HepG2 (cell line): ENCODE measurements around the gene ATG4D. TPM values are rescaled to one million over a fixed set of nuclear protein-coding genes. Genes with fewer than 3 reads are reported as not detected.

Experiments
- ARHGAP35 ChIP-seq: sonication (generic); formaldehyde crosslinking; IDR thresholded peaks from 2 replicates; pipeline ENCODE4 v1.9.0; 2022; ENCODE audit warnings: mild to moderate bottlenecking, inconsistent platforms, moderate library complexity, missing genetic modification reagents, borderline replicate concordance
- DNMT3B ChIP-seq: conservative IDR thresholded peaks from 2 replicates; pipeline ENCODE4 v1.6.1; 2016; ENCODE audit warnings: missing biosample characterization, control low read depth
- FOXA1 ChIP-seq, 2 experiments: fragments of 450-650 bp in 1 of 2; sonication (generic) in 1 of 2; formaldehyde crosslinking in 1 of 2; IDR thresholded peaks; 2 replicates each; pipeline versions ENCODE4 v1.4.0 to v1.6.1; 2016 to 2020; ENCODE audit warnings: missing genetic modification reagents in 1 of 2
- HES4 ChIP-seq: sonication (generic); formaldehyde crosslinking; IDR thresholded peaks from 2 replicates; pipeline ENCODE4 v1.9.0; 2021; ENCODE audit warnings: mild to moderate bottlenecking, missing genetic modification reagents, borderline replicate concordance
- HIC2 ChIP-seq: sonication (generic); formaldehyde crosslinking; IDR thresholded peaks from 2 replicates; pipeline ENCODE4 v1.9.0; 2022; ENCODE audit warnings: low read depth, missing genetic modification reagents
- MEF2D ChIP-seq: sonication (generic); formaldehyde crosslinking; IDR thresholded peaks from 2 replicates; pipeline ENCODE4 v1.5.1; 2020; ENCODE audit warnings: mild to moderate bottlenecking, missing genetic modification reagents
- PBX2 ChIP-seq: IDR thresholded peaks from 2 replicates; pipeline ENCODE4 v1.6.1; 2016; ENCODE audit warnings: control low read depth
- POLR2AphosphoS5 ChIP-seq: IDR thresholded peaks from 2 replicates; pipeline ENCODE4 v1.6.1; 2012; ENCODE audit warnings: low read depth, low read length
- RBM39 ChIP-seq: fragments of 200-400 bp; formaldehyde crosslinking; IDR thresholded peaks from one replicate; pipeline ENCODE4 v1.6.1; 2018; ENCODE audit warnings: antibody characterized with exemption, mild to moderate bottlenecking, low read depth, low read length; ENCODE audit not compliant: poor library complexity, severe bottlenecking
- TBX3 ChIP-seq: fragments of 450-650 bp; IDR thresholded peaks from 2 replicates; pipeline ENCODE4 v1.6.1; 2017; ENCODE audit warnings: antibody characterized with exemption, mild to moderate bottlenecking, inconsistent platforms, borderline replicate concordance
- TCF7L2 ChIP-seq: IDR thresholded peaks from 2 replicates; pipeline ENCODE4 v1.6.1; 2011; ENCODE audit warnings: mild to moderate bottlenecking, low read depth, low read length, moderate library complexity
- TEAD3 ChIP-seq: optimal IDR thresholded peaks from 2 replicates; pipeline ENCODE3; 2016; ENCODE audit warnings: borderline replicate concordance
- ZFP36L2 ChIP-seq: sonication (generic); formaldehyde crosslinking; IDR thresholded peaks from 2 replicates; pipeline ENCODE4 v1.4.0; 2020; ENCODE audit warnings: missing genetic modification reagents
- ZNF121 ChIP-seq: sonication (generic); formaldehyde crosslinking; IDR thresholded peaks from 2 replicates; pipeline ENCODE4 v1.5.0; 2020; ENCODE audit warnings: mild to moderate bottlenecking, missing genetic modification reagents
- ZNF317 ChIP-seq: sonication (generic); formaldehyde crosslinking; IDR thresholded peaks from 2 replicates; pipeline ENCODE4 v1.5.0; 2020; ENCODE audit warnings: mild to moderate bottlenecking, missing genetic modification reagents
- ZNF367 ChIP-seq: sonication (generic); formaldehyde crosslinking; IDR thresholded peaks from 2 replicates; pipeline ENCODE4 v1.4.0; 2020; ENCODE audit warnings: missing genetic modification reagents, borderline replicate concordance
- ZNF501 ChIP-seq: sonication (generic); formaldehyde crosslinking; IDR thresholded peaks from 2 replicates; pipeline ENCODE4 v1.5.1; 2020; ENCODE audit warnings: mild to moderate bottlenecking, moderate library complexity, missing genetic modification reagents
- ZNF589 ChIP-seq: sonication (generic); formaldehyde crosslinking; conservative IDR thresholded peaks from 2 replicates; pipeline ENCODE4 v1.8.0; 2022; ENCODE audit warnings: mild to moderate bottlenecking, moderate library complexity, missing genetic modification reagents
- ZNF687 ChIP-seq: sonication (generic); formaldehyde crosslinking; IDR thresholded peaks from 2 replicates; pipeline ENCODE4 v1.5.1; 2020; ENCODE audit warnings: mild to moderate bottlenecking, missing genetic modification reagents, moderate library complexity
- ZSCAN9 ChIP-seq: IDR thresholded peaks from 2 replicates; pipeline ENCODE4 v1.6.1; 2016; ENCODE audit warnings: borderline replicate concordance
- polyA plus RNA-seq, 8 experiments: library from polyadenylated mRNA; depleted of rRNA in 3 of 8; stranded (reverse) in 7 of 8; unstranded in 1 of 8; fragments of >200 nt; fragmentation: Illumina TruSeq in 4 of 8; extraction: Trizol in 4 of 8; gene quantifications; 2 replicates each; pipeline versions ENCODE4 v1.2.1 to v1.2.3, GENCODE V29; 2011 to 2016; ENCODE audit warnings: low read depth in 4 of 8, missing spikeins in 1 of 8, mixed read lengths in 1 of 8; ENCODE audit not compliant: insufficient read depth in 1 of 8
- total RNA-seq, 5 experiments: library from RNA; depleted of rRNA; stranded (reverse); fragments of >200 nt; fragmentation: Illumina TruSeq; extraction: Trizol; gene quantifications; 2 replicates each; pipeline ENCODE4 v1.2.3, GENCODE V29; 2016; ENCODE audit warnings: low read depth in 1 of 5
- TF ChIP-seq, protein P1 (sequence below): sonication (generic); formaldehyde crosslinking; IDR thresholded peaks from 2 replicates; pipeline ENCODE4 v1.5.0; 2020; ENCODE audit warnings: mild to moderate bottlenecking, missing genetic modification reagents, moderate library complexity

Gene ATG4D
- total and polyA plus RNA-seq, 2 of the 13 experiments (the other 11 are each of a cell fraction or from before 2014, with no cell fraction given): 17.8 to 19.0 TPM

DNA sequence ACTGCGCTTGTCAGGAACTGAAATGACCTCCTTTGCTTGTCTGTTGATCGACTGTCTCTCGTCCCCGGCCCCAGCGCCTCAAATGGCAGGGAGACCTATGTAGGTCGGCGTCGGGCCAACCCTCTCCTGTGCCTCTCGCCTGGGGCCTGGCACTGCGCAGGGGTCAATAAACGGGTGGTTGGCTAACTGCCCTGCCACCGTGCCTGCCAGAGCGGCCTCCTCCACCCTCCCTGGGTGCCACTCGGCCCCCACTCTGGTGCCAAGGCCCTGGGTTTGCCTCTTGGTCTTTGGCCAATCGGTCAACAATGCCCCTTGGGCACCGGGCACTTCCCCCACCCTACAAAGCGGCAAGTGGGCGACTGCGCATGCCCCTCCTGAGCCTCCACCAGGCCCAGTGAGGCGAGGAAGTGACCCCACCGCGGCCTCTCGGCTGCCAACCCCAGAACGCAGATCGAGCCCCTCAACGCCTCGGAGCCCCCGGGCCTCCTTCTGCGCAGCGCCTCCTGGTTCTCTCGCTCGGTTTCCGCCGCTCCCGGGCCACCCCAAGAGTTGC is 41.7 kb upstream of the ATG4D start (continued):
- TF ChIP-seq ZNF687 (peak; percentile 81), ARHGAP35 (CRISPR knock-in tag) (peak; percentile 80), DNMT3B (CRISPR knock-in tag) (0 out of 2 replicates have a peak, but pooled peaks have one; percentile 50), PBX2 (no peak), ZNF121 (CRISPR knock-in tag) (peak; percentile 32; the same call in 1 of the 2 replicates), HIC2 (CRISPR knock-in tag) (peak; percentile 99), TEAD3 (CRISPR knock-in tag) (peak; percentile 31), ZSCAN9 (CRISPR knock-in tag) (peak; percentile 21; the same call in 1 of the 2 replicates), ZNF317 (CRISPR knock-in tag) (0 out of 2 replicates have a peak, but pooled peaks have one; percentile 39), ZNF367 (CRISPR knock-in tag) (0 out of 2 replicates have a peak, but pooled peaks have one; percentile 9), TBX3 (no peak), TCF7L2 (no peak), FOXA1 (IDR thresholded peaks at IDR 0.05) (no peak), FOXA1 (CRISPR knock-in tag; IDR thresholded peaks at IDR 0.05) (0 out of 2 replicates have a peak, but pooled peaks have one; percentile 4), POLR2AphosphoS5 (peak; percentile 20; the same call in 1 of the 2 replicates), ZNF501 (CRISPR knock-in tag) (peak; percentile 19; the same call in 1 of the 2 replicates), ZFP36L2 (CRISPR knock-in tag) (no peak), ZNF589 (CRISPR knock-in tag) (no peak), HES4 (CRISPR knock-in tag) (0 out of 2 replicates have a peak, but pooled peaks have one; percentile 5), MEF2D (CRISPR knock-in tag) (peak; percentile 20; the same call in 1 of the 2 replicates), RBM39 (peak; percentile 38)
- TF ChIP-seq, protein P1, sequence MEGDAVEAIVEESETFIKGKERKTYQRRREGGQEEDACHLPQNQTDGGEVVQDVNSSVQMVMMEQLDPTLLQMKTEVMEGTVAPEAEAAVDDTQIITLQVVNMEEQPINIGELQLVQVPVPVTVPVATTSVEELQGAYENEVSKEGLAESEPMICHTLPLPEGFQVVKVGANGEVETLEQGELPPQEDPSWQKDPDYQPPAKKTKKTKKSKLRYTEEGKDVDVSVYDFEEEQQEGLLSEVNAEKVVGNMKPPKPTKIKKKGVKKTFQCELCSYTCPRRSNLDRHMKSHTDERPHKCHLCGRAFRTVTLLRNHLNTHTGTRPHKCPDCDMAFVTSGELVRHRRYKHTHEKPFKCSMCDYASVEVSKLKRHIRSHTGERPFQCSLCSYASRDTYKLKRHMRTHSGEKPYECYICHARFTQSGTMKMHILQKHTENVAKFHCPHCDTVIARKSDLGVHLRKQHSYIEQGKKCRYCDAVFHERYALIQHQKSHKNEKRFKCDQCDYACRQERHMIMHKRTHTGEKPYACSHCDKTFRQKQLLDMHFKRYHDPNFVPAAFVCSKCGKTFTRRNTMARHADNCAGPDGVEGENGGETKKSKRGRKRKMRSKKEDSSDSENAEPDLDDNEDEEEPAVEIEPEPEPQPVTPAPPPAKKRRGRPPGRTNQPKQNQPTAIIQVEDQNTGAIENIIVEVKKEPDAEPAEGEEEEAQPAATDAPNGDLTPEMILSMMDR: peak; percentile 3; the same call in 1 of the 2 replicates
